WTC11 (cell line): ENCODE results near the gene ADGRA1. TPM values are rescaled to one million over a fixed set of nuclear protein-coding genes. Genes with fewer than 3 reads are reported as not detected.

Experiments
- ATAC-seq: fragments of 200-7000 bp; cut with Tn5 transposase; 2 replicates; pipeline ENCODE4 v1.10.0; 2021; ENCODE audit warnings: mild to moderate bottlenecking, moderate library complexity
- CTCF ChIA-PET: fragments of 300-600 bp; sonication (Branson Sonifier 250); formaldehyde crosslinking; loops from one replicate; lab custom pipeline; 2021; ENCODE audit warnings: antibody characterized with exemption; lab: Charles Lee
- POLR2A ChIA-PET: fragments of 350-600 bp; sonication (Branson Sonifier 250); formaldehyde crosslinking; loops from one replicate; lab custom pipeline; 2021; ENCODE audit warnings: antibody characterized with exemption; lab: Charles Lee
- DNase-seq: peaks from one replicate; pipeline ENCODE4 v3.0.0; 2021; ENCODE audit warnings: low spot score
- H3K27ac Mint-ChIP-seq: 2 replicates; pipeline ENCODE4 v1.8.0; 2021; ENCODE audit warnings: mixed read lengths
- H3K27me3 Mint-ChIP-seq: 2 replicates; pipeline ENCODE4 v1.8.0; 2021; ENCODE audit warnings: low read depth, mild to moderate bottlenecking, moderate library complexity, mixed read lengths
- H3K36me3 Mint-ChIP-seq: 2 replicates; pipeline ENCODE4 v1.8.0; 2021; ENCODE audit warnings: mixed read lengths
- H3K4me1 Mint-ChIP-seq: 2 replicates; pipeline ENCODE4 v1.8.0; 2022; ENCODE audit warnings: mixed read lengths
- H3K4me3 Mint-ChIP-seq: 2 replicates; pipeline ENCODE4 v1.8.0; 2021; ENCODE audit warnings: mild to moderate bottlenecking, moderate library complexity, mixed read lengths
- H3K9me3 Mint-ChIP-seq: 2 replicates; pipeline ENCODE4 v1.8.0; 2021; ENCODE audit warnings: mixed read lengths
- CREM ChIP-seq: sonication (generic); formaldehyde crosslinking; IDR thresholded peaks from 2 replicates; pipeline ENCODE4 v1.8.1; 2022; ENCODE audit warnings: mild to moderate bottlenecking, missing genetic modification reagents, moderate library complexity
- EMX1 ChIP-seq: fragments of 250-450 bp; sonication (Bioruptor Pico); IDR thresholded peaks from 2 replicates; pipeline ENCODE4 v1.8.0; 2021; ENCODE audit warnings: mild to moderate bottlenecking
- GABPB1 ChIP-seq: sonication (generic); formaldehyde crosslinking; IDR thresholded peaks from 2 replicates; pipeline ENCODE4 v1.8.1; 2023; ENCODE audit warnings: mild to moderate bottlenecking, missing genetic modification reagents
- IRF2 ChIP-seq: sonication (generic); formaldehyde crosslinking; IDR thresholded peaks from 2 replicates; pipeline ENCODE4 v1.8.0; 2022; ENCODE audit warnings: low read depth, missing genetic modification reagents, borderline replicate concordance
- JAZF1 ChIP-seq: fragments of 250-450 bp; sonication (Bioruptor Pico); IDR thresholded peaks from 2 replicates; pipeline ENCODE4 v1.9.0; 2021; ENCODE audit warnings: moderate library complexity, mild to moderate bottlenecking, inconsistent platforms
- JUN ChIP-seq: sonication (generic); formaldehyde crosslinking; IDR thresholded peaks from 2 replicates; pipeline ENCODE4 v1.8.0; 2023; ENCODE audit warnings: mild to moderate bottlenecking, missing genetic modification reagents
- MXD4 ChIP-seq: fragments of 250-450 bp; sonication (Bioruptor Pico); IDR thresholded peaks from 2 replicates; pipeline ENCODE4 v1.8.0; 2021; ENCODE audit warnings: mild to moderate bottlenecking, moderate library complexity, borderline replicate concordance
- NFE2L1 ChIP-seq: sonication (generic); formaldehyde crosslinking; IDR thresholded peaks from 2 replicates; pipeline ENCODE4 v1.8.1; 2023; ENCODE audit warnings: missing genetic modification reagents
- SMAD3 ChIP-seq: sonication (generic); formaldehyde crosslinking; IDR thresholded peaks from 2 replicates; pipeline ENCODE4 v1.8.0; 2022; ENCODE audit warnings: missing genetic modification reagents, mild to moderate bottlenecking, borderline replicate concordance
- SOX15 ChIP-seq: fragments of 250-450 bp; sonication (Bioruptor Pico); IDR thresholded peaks from 2 replicates; pipeline ENCODE4 v1.9.0; 2021; ENCODE audit warnings: mild to moderate bottlenecking
- TEAD1 ChIP-seq: sonication (generic); formaldehyde crosslinking; IDR thresholded peaks from 2 replicates; pipeline ENCODE4 v1.8.0; 2022; ENCODE audit warnings: mild to moderate bottlenecking, missing genetic modification reagents
- ZNF317 ChIP-seq: sonication (generic); formaldehyde crosslinking; IDR thresholded peaks from 2 replicates; pipeline ENCODE4 v1.8.1; 2023; ENCODE audit warnings: low read depth, mild to moderate bottlenecking, moderate library complexity, missing genetic modification reagents, borderline replicate concordance
- total RNA-seq: library from RNA; stranded (reverse); gene quantifications from 3 replicates; pipeline ENCODE4 v1.2.3, GENCODE V29; 2021
- TF ChIP-seq, protein P1 (sequence below): sonication (generic); formaldehyde crosslinking; IDR thresholded peaks from 2 replicates; pipeline ENCODE4 v1.8.1; 2022; ENCODE audit warnings: missing genetic modification reagents, borderline replicate concordance
- TF ChIP-seq, protein P2 (sequence below): sonication (generic); formaldehyde crosslinking; IDR thresholded peaks from 2 replicates; pipeline ENCODE4 v1.8.1; 2023; ENCODE audit warnings: mild to moderate bottlenecking, moderate library complexity, missing genetic modification reagents
- TF ChIP-seq, protein P3 (sequence below): sonication (generic); formaldehyde crosslinking; IDR thresholded peaks from 2 replicates; pipeline ENCODE4 v1.8.0; 2022; ENCODE audit warnings: mild to moderate bottlenecking, missing genetic modification reagents
- TF ChIP-seq, protein P4 (sequence below): fragments of 250-450 bp; sonication (Bioruptor Pico); IDR thresholded peaks from 2 replicates; pipeline ENCODE4 v1.9.0; 2021; ENCODE audit warnings: mild to moderate bottlenecking, borderline replicate concordance

Gene ADGRA1
- total RNA-seq, 1 experiment from 2014 or later = 0.20 TPM

DNA sequence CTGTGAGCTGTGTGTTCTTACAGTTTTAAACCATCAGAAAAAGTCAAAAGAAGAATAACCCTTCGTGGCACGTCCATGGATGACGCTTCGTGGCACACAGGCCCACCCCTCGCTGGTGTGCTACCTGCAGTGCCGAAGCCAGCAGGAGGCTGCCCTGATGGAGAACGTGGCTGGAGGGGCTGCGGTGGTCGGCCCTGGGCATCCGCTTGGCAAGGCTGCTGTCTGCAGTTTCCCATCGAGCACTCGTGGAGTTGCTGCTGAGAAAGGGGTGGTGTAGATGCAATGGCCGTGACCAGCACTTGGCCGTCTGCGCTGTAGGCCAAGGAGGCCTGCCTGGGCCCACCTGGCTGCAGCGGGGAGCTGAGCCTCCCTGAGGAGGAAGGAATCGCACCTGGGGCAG is 3.2 kb upstream of the ADGRA1 start:
- DNase-seq = no peak
- ChIA-PET CTCF (interaction anchor here (0.9 to 1.1 kb wide), 2 partner anchors 13 to 19 kb away, joined by 3 to 5 read pairs; no protein-coding TSS in a partner anchor), POLR2A (no interaction called here)
- Mint-ChIP-seq H3K36me3 (no peaks in the 10 kb centered on the region), H3K4me3 (no peak overlapping the region), H3K27ac (no peak overlapping the region), H3K4me1 (peaks cover 2% of the 10 kb centered on the region; the same call in 1 of the 2 replicates), H3K9me3 (no peaks in the 10 kb centered on the region), H3K27me3 (peaks cover 27% of the 10 kb centered on the region)
- no peak for TF ChIP-seq TEAD1 (CRISPR knock-in tag)
- no peak for TF ChIP-seq ZNF317 (CRISPR knock-in tag)
- TF ChIP-seq JAZF1 (CRISPR knock-in tag) = no peak
- TF ChIP-seq JUN (CRISPR knock-in tag) = no peak
- TF ChIP-seq, protein P1, sequence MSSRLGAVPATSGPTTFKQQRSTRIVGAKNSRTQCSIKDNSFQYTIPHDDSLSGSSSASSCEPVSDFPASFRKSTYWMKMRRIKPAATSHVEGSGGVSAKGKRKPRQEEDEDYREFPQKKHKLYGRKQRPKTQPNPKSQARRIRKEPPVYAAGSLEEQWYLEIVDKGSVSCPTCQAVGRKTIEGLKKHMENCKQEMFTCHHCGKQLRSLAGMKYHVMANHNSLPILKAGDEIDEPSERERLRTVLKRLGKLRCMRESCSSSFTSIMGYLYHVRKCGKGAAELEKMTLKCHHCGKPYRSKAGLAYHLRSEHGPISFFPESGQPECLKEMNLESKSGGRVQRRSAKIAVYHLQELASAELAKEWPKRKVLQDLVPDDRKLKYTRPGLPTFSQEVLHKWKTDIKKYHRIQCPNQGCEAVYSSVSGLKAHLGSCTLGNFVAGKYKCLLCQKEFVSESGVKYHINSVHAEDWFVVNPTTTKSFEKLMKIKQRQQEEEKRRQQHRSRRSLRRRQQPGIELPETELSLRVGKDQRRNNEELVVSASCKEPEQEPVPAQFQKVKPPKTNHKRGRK (CRISPR knock-in tag) = no peak
- no peak for TF ChIP-seq IRF2 (CRISPR knock-in tag)
- no peak for TF ChIP-seq MXD4 (CRISPR knock-in tag)
- TF ChIP-seq, protein P2, sequence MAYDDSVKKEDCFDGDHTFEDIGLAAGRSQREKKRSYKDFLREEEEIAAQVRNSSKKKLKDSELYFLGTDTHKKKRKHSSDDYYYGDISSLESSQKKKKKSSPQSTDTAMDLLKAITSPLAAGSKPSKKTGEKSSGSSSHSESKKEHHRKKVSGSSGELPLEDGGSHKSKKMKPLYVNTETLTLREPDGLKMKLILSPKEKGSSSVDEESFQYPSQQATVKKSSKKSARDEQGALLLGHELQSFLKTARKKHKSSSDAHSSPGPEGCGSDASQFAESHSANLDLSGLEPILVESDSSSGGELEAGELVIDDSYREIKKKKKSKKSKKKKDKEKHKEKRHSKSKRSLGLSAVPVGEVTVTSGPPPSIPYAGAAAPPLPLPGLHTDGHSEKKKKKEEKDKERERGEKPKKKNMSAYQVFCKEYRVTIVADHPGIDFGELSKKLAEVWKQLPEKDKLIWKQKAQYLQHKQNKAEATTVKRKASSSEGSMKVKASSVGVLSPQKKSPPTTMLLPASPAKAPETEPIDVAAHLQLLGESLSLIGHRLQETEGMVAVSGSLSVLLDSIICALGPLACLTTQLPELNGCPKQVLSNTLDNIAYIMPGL (CRISPR knock-in tag) = no peak
- no peak for TF ChIP-seq CREM
- TF ChIP-seq, protein P3, sequence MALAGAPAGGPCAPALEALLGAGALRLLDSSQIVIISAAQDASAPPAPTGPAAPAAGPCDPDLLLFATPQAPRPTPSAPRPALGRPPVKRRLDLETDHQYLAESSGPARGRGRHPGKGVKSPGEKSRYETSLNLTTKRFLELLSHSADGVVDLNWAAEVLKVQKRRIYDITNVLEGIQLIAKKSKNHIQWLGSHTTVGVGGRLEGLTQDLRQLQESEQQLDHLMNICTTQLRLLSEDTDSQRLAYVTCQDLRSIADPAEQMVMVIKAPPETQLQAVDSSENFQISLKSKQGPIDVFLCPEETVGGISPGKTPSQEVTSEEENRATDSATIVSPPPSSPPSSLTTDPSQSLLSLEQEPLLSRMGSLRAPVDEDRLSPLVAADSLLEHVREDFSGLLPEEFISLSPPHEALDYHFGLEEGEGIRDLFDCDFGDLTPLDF (CRISPR knock-in tag) = no peak
- TF ChIP-seq NFE2L1 (CRISPR knock-in tag) = no peak
- TF ChIP-seq, protein P4, sequence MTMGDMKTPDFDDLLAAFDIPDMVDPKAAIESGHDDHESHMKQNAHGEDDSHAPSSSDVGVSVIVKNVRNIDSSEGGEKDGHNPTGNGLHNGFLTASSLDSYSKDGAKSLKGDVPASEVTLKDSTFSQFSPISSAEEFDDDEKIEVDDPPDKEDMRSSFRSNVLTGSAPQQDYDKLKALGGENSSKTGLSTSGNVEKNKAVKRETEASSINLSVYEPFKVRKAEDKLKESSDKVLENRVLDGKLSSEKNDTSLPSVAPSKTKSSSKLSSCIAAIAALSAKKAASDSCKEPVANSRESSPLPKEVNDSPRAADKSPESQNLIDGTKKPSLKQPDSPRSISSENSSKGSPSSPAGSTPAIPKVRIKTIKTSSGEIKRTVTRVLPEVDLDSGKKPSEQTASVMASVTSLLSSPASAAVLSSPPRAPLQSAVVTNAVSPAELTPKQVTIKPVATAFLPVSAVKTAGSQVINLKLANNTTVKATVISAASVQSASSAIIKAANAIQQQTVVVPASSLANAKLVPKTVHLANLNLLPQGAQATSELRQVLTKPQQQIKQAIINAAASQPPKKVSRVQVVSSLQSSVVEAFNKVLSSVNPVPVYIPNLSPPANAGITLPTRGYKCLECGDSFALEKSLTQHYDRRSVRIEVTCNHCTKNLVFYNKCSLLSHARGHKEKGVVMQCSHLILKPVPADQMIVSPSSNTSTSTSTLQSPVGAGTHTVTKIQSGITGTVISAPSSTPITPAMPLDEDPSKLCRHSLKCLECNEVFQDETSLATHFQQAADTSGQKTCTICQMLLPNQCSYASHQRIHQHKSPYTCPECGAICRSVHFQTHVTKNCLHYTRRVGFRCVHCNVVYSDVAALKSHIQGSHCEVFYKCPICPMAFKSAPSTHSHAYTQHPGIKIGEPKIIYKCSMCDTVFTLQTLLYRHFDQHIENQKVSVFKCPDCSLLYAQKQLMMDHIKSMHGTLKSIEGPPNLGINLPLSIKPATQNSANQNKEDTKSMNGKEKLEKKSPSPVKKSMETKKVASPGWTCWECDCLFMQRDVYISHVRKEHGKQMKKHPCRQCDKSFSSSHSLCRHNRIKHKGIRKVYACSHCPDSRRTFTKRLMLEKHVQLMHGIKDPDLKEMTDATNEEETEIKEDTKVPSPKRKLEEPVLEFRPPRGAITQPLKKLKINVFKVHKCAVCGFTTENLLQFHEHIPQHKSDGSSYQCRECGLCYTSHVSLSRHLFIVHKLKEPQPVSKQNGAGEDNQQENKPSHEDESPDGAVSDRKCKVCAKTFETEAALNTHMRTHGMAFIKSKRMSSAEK (CRISPR knock-in tag) = no peak
- ATAC-seq = no peak

DNA sequence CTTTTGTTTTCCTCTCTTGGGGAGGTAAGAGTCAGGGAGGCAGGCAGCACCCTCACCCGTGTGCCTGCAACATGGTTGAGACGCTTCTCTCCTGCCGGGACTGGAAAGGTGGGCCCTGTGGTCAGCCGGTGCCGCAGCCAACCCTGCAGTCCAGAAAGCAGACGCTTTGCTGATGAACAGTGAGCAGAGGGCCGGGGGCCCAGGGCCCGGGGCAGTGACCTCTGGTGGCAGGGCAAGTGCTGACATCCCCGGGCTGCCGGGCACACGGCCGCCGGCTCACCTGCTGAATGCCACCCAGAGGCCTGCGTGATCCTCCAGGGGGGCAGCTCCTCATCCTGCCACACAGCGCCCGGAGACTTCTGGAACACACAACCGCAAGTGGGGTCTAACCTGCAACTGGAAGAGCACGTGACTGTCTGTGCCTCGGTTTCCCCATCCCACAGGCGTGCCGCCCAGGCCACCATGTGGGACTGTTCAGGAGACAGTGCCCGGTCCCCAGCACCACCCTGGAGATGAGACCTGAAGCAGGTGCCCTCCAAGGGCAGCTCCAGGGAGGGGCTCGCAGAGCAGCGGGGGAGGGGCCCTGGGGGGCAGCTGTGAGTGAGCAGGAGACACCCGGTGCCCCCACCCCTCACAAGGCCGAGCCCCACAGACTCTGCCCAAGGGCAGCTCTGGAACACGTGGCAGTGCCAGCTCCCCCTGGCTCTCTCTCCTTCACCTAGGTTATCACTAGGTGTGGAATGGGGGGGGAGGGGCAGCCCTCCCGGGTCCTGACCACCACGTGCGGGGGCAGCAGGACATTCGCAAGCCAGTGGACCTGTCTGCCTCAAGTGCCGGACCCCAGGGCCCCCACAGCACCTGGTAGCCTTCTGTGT is 2.2 kb upstream of the ADGRA1 start:
- ChIA-PET CTCF (no interaction called here), POLR2A (no interaction called here)
- H3K4me1 Mint-ChIP-seq = peaks cover 2% of the 10 kb centered on the region; the same call in 1 of the 2 replicates
- H3K27ac Mint-ChIP-seq = no peak overlapping the region
- no peak overlapping the region for H3K4me3 Mint-ChIP-seq
- no peak for DNase-seq
- peaks cover 37% of the 10 kb centered on the region for H3K27me3 Mint-ChIP-seq
- H3K9me3 Mint-ChIP-seq = no peaks in the 10 kb centered on the region
- TF ChIP-seq EMX1 (CRISPR knock-in tag) (no peak), JAZF1 (CRISPR knock-in tag) (no peak), GABPB1 (no peak), SOX15 (CRISPR knock-in tag) (no peak), SMAD3 (CRISPR knock-in tag) (no peak)
- no peaks in the 10 kb centered on the region for H3K36me3 Mint-ChIP-seq
- no peak for ATAC-seq
